Gastrocnemius medialis (tissue), 4 donors: ENCODE results near the gene OR10A2.

ENCODE experiments used
- POLR2A ChIP-seq, 2 donors: fragments of 450-650 bp; IDR thresholded peaks; one replicate each; pipeline ENCODE4 v1.6.1; 2017; ENCODE audit warnings: antibody characterized with exemption in 2 of 2, mild to moderate bottlenecking in 2 of 2, moderate library complexity in 2 of 2
- TF ChIP-seq, protein P1 (sequence below), 5 experiments: fragments of 450-650 bp in 3 of 5; fragments of 200-600 bp in 2 of 5; sonication (generic) in 2 of 5; IDR thresholded peaks in 4 of 5; conservative IDR thresholded peaks in 1 of 5; 1 replicate in 4 of 5; 2 replicates in 1 of 5; pipeline ENCODE4 v1.5.1; 2016 to 2019; ENCODE audit warnings: antibody characterized with exemption in 5 of 5, mild to moderate bottlenecking in 3 of 5, moderate library complexity in 3 of 5

DNA sequence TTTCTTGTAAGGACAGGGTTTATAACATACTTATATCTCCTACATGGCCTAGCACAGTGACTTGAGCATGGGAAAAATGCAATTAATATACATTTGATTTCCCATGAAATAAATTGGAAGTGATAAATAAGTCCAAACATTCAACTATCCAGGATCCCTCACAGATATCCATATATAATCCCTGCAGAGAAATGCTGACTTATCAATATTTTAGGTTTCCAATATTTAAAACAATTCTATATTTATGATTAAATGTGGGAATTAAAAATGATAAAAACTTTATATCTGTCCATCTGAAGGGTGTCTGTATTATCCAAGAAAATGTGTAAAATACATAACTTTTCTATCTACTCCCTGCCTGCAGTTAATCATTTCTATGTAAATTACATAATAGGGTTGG is 19.9 kb downstream of the OR10A2 start:
- TF ChIP-seq, protein P1, sequence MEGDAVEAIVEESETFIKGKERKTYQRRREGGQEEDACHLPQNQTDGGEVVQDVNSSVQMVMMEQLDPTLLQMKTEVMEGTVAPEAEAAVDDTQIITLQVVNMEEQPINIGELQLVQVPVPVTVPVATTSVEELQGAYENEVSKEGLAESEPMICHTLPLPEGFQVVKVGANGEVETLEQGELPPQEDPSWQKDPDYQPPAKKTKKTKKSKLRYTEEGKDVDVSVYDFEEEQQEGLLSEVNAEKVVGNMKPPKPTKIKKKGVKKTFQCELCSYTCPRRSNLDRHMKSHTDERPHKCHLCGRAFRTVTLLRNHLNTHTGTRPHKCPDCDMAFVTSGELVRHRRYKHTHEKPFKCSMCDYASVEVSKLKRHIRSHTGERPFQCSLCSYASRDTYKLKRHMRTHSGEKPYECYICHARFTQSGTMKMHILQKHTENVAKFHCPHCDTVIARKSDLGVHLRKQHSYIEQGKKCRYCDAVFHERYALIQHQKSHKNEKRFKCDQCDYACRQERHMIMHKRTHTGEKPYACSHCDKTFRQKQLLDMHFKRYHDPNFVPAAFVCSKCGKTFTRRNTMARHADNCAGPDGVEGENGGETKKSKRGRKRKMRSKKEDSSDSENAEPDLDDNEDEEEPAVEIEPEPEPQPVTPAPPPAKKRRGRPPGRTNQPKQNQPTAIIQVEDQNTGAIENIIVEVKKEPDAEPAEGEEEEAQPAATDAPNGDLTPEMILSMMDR (IDR thresholded peaks at IDR 0.05 in 4 of 5, conservative IDR thresholded peaks at IDR 0.05 in 1 of 5): no peak
- TF ChIP-seq POLR2A (IDR thresholded peaks at IDR 0.05): no peak
